PC-3 (cell line): Measurements from ENCODE around the gene KCNIP4. TPM values are rescaled to one million over a fixed set of nuclear protein-coding genes. Genes with fewer than 3 reads are reported as not detected.

Experiments used
- ATAC-seq: fragments of 200-7000 bp; cut with Tn5 transposase; 2 replicates; pipeline ENCODE4 v1.9.1; 2020; ENCODE audit warnings: mild to moderate bottlenecking, moderate library complexity
- BruUV-seq: library from RNA; stranded (reverse); fragments of 400-500 nt; replicated peaks from 2 replicates; lab custom pipeline; 2021; lab: Mats Ljungman, UMichigan
- CTCF ChIA-PET: fragments of 300-600 bp; sonication (Branson Sonifier 250); formaldehyde crosslinking; loops from one replicate; lab custom pipeline; 2022; ENCODE audit warnings: antibody characterized with exemption; lab: Charles Lee
- POLR2A ChIA-PET: fragments of 300-600 bp; sonication (Branson Sonifier 250); formaldehyde crosslinking; loops from one replicate; lab custom pipeline; 2022; ENCODE audit warnings: antibody characterized with exemption; ENCODE audit not compliant: unreplicated experiment; lab: Charles Lee
- DNase-seq: peaks from one replicate; pipeline ENCODE4 v3.0.0-alpha.2; 2015
- H2AFZ ChIP-seq: fragments of 300-600 bp; sonication (generic); 2 replicates; pipeline ENCODE4 v1.6.0; 2016; ENCODE audit warnings: antibody characterized with exemption, low read length
- H3F3A ChIP-seq: fragments of 300-600 bp; sonication (generic); one replicate; pipeline ENCODE4 v1.6.0; 2017; ENCODE audit warnings: antibody characterized with exemption, low read length, control low read depth, mild to moderate bottlenecking; ENCODE audit not compliant: unreplicated experiment
- H3K27ac ChIP-seq: fragments of 300-600 bp; sonication (generic); 2 replicates; pipeline ENCODE4 v1.5.1; 2016; ENCODE audit warnings: mild to moderate bottlenecking, low read length
- H3K27me3 ChIP-seq: fragments of 300-600 bp; sonication (generic); 2 replicates; pipeline ENCODE4 v1.6.1; 2016; ENCODE audit warnings: low read length, mixed read lengths
- H3K36me3 ChIP-seq: fragments of 300-600 bp; sonication (generic); 2 replicates; pipeline ENCODE4 v1.6.1; 2016; ENCODE audit warnings: low read depth, mixed run types, low read length, mixed read lengths
- H3K4me1 ChIP-seq: fragments of 300-600 bp; sonication (generic); 2 replicates; pipeline ENCODE4 v1.5.1; 2016; ENCODE audit warnings: low read length; ENCODE audit not compliant: insufficient read depth
- H3K4me2 ChIP-seq: fragments of 300-600 bp; sonication (generic); 2 replicates; pipeline ENCODE4 v1.6.0; 2016; ENCODE audit warnings: low read length
- H3K4me3 ChIP-seq: fragments of 300-600 bp; sonication (generic); 2 replicates; pipeline ENCODE4 v1.5.1; 2016; ENCODE audit warnings: mild to moderate bottlenecking, low read length, mixed read lengths
- H3K79me2 ChIP-seq: fragments of 300-600 bp; sonication (generic); 2 replicates; pipeline ENCODE4 v1.6.1; 2017; ENCODE audit warnings: low read length, mixed read lengths
- H3K9ac ChIP-seq: fragments of 300-600 bp; sonication (generic); 2 replicates; pipeline ENCODE4 v1.6.0; 2016; ENCODE audit warnings: mild to moderate bottlenecking, low read length
- H3K9me2 ChIP-seq: fragments of 300-600 bp; sonication (generic); replicated peaks from 2 replicates; pipeline ENCODE4 v1.6.1; 2016; ENCODE audit warnings: mixed run types, low read length, mixed read lengths
- H3K9me3 ChIP-seq: fragments of 300-600 bp; sonication (generic); 2 replicates; pipeline ENCODE4 v1.6.1; 2016; ENCODE audit warnings: low read length, mixed read lengths
- H4K20me1 ChIP-seq: fragments of 300-600 bp; sonication (generic); 2 replicates; pipeline ENCODE4 v1.6.1; 2016; ENCODE audit warnings: low read length, mixed read lengths
- EZH2 ChIP-seq: fragments of 300-600 bp; sonication (generic); IDR thresholded peaks from one replicate; pipeline ENCODE4 v1.6.1; 2017; ENCODE audit warnings: antibody characterized with exemption, mild to moderate bottlenecking, low read length; ENCODE audit not compliant: unreplicated experiment
- EZH2phosphoT487 ChIP-seq: fragments of 300-600 bp; sonication (generic); IDR thresholded peaks from 2 replicates; pipeline ENCODE4 v1.6.1; 2018; ENCODE audit warnings: mild to moderate bottlenecking, antibody characterized with exemption, low read length, borderline replicate concordance
- intact Hi-C: fragments of 100-400 bp; cut with micrococcal nuclease; formaldehyde crosslinking; loops from 2 replicates; pipeline ENCODE4 v1.9.0; 2023
- total RNA-seq: library from RNA; depleted of rRNA; stranded (reverse); fragments of >200 nt; gene quantifications from 2 replicates; pipeline ENCODE4 v1.2.3, GENCODE V29; 2014
- TF ChIP-seq, protein P1 (sequence below): fragments of 300-600 bp; sonication (generic); conservative IDR thresholded peaks from 2 replicates; pipeline ENCODE4 v1.5.1; 2017; ENCODE audit warnings: antibody characterized with exemption, low read depth, mild to moderate bottlenecking, low read length

The KCNIP4 gene
- total RNA-seq, 1 experiment from 2014 or later, result not detected

DNA sequence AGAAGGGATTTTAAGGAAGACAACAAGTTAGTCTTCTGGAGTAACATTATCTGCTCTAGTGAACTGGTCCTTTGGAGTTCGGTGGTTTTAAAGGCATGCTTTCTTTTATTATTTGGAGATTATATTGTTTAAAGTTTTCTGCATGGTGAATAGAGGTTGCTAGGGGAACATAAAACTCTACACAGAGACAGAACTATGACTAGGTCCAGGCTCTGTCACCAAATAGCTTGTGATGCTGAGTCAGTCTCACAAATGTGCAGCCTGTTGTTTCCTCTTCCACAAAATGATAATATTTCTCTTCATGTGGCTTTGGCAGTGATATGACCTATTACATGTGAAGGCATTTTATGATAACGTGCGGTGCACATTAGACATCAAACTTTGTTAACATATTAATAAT lies 1115.7 kb downstream of the KCNIP4 start:
- H3K27ac ChIP-seq, result no peak overlapping the region
- no peaks in the 10 kb centered on the region for H3K4me1 ChIP-seq
- DNase-seq (no peak), ATAC-seq (no peak)
- ChIA-PET POLR2A (no interaction called here), CTCF (no interaction called here)
- H3K9me3 ChIP-seq, result no peaks in the 10 kb centered on the region
- intact Hi-C loops, result no loop called here
- H3K36me3 ChIP-seq, result no peaks in the 10 kb centered on the region
- no peak overlapping the region for H3K9ac ChIP-seq
- no peaks in the 10 kb centered on the region for H3K9me2 ChIP-seq
- no peak for TF ChIP-seq EZH2
- TF ChIP-seq, protein P1, sequence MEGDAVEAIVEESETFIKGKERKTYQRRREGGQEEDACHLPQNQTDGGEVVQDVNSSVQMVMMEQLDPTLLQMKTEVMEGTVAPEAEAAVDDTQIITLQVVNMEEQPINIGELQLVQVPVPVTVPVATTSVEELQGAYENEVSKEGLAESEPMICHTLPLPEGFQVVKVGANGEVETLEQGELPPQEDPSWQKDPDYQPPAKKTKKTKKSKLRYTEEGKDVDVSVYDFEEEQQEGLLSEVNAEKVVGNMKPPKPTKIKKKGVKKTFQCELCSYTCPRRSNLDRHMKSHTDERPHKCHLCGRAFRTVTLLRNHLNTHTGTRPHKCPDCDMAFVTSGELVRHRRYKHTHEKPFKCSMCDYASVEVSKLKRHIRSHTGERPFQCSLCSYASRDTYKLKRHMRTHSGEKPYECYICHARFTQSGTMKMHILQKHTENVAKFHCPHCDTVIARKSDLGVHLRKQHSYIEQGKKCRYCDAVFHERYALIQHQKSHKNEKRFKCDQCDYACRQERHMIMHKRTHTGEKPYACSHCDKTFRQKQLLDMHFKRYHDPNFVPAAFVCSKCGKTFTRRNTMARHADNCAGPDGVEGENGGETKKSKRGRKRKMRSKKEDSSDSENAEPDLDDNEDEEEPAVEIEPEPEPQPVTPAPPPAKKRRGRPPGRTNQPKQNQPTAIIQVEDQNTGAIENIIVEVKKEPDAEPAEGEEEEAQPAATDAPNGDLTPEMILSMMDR, result no peak
- TF ChIP-seq EZH2phosphoT487, result no peak
- H3K4me3 ChIP-seq, result no peak overlapping the region
- no TSS peak for BruUV-seq
- no peaks in the 10 kb centered on the region for H3F3A ChIP-seq
- H2AFZ ChIP-seq, result no peak overlapping the region
- H3K79me2 ChIP-seq, result no peaks in the 10 kb centered on the region
- H3K27me3 ChIP-seq, result peaks cover 36% of the 10 kb centered on the region; the same call in 1 of the 2 replicates
- H3K4me2 ChIP-seq, result no peak overlapping the region
- no peaks in the 10 kb centered on the region for H4K20me1 ChIP-seq

DNA sequence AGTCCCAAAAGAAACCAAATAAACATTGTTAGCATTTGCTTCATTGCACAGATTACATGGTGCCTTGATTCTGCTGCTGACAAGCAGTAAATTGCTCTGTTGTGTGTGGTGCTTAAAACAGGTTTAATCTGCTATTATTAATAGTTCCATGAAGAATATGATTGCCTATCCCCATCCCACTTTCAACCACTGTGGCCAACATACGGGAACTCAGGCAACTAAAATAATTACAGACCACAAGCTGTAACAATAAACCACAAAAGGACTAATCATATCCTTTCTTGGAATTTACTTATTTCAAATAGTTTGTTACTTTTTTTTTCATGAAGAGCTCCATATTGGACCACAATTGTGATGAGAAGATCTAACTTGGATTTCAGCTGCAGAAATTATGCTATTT lies 1116.8 kb downstream of the KCNIP4 start:
- CTCF ChIA-PET, result no interaction called here
- Histone ChIP-seq H3K9ac (no peak overlapping the region), H3K79me2 (no peaks in the 10 kb centered on the region), H4K20me1 (no peaks in the 10 kb centered on the region), H3K4me2 (no peak overlapping the region), H3K9me3 (no peaks in the 10 kb centered on the region), H3F3A (no peaks in the 10 kb centered on the region), H3K27ac (no peak overlapping the region), H3K27me3 (peaks cover 43% of the 10 kb centered on the region; the same call in 1 of the 2 replicates), H3K4me3 (no peak overlapping the region), H3K4me1 (no peaks in the 10 kb centered on the region), H3K36me3 (no peaks in the 10 kb centered on the region), H2AFZ (no peak overlapping the region), H3K9me2 (no peaks in the 10 kb centered on the region)
- TF ChIP-seq, protein P1, result no peak
- TF ChIP-seq EZH2phosphoT487 (no peak), EZH2 (no peak)
- intact Hi-C loops, result no loop called here
- DNase-seq, result no peak
- ATAC-seq, result no peak
- POLR2A ChIA-PET, result no interaction called here
- no TSS peak for BruUV-seq

DNA sequence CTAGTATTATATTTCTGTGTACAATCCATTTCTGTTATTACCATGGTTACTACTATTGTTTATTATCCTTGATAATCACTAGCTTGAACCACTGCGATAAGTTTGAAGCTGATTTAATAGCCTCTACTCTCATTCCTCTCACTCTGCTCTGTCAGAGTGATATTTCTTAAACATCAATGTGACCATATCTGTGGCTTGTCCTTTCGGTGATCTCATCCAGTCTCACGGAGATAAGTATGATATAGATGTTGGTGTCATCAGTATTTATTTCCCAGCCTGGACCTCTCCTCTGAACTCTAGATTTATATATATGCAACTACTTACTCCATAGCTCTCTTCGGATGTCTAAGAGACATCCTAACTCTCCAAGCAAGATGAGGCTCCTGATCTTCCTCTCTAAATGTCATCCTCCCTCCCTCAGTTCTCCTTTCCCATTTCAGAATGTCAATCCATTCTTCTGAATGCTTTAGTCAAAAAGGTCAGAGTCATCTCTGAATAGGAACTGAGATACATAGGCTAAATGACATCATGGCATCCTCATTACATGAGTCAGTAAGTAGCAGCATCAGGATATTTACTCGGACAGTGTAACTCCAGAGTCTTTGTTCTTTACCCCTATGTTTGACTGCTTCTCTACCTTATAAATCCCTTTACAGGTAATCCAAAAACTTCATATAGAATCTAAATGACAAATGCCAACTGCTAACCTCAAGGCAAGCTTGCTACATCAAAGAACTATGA lies 1118.8 kb downstream of the KCNIP4 start:
- Histone ChIP-seq H3K79me2 (no peaks in the 10 kb centered on the region), H3K36me3 (no peaks in the 10 kb centered on the region), H4K20me1 (no peaks in the 10 kb centered on the region), H3K27ac (no peak overlapping the region), H3K9ac (no peak overlapping the region), H3K9me2 (no peaks in the 10 kb centered on the region), H3K9me3 (no peaks in the 10 kb centered on the region), H3K4me1 (no peaks in the 10 kb centered on the region), H3F3A (no peaks in the 10 kb centered on the region), H3K4me3 (no peak overlapping the region), H3K4me2 (no peak overlapping the region), H3K27me3 (peaks cover 42% of the 10 kb centered on the region; the same call in 1 of the 2 replicates), H2AFZ (no peak overlapping the region)
- TF ChIP-seq EZH2 (no peak), EZH2phosphoT487 (no peak)
- TF ChIP-seq, protein P1, result no peak
- intact Hi-C loops, result no loop called here
- no TSS peak for BruUV-seq
- ATAC-seq (no peak), DNase-seq (peak; percentile 9)
- POLR2A ChIA-PET, result no interaction called here
- CTCF ChIA-PET, result no interaction called here
